OCI-LY3 (cell line): ENCODE measurements around the gene FLG2.

ENCODE experiments used
- H2AFZ ChIP-seq: fragments of 200-600, 300-600 bp; shearing (Covaris generic); 2 replicates; pipeline ENCODE4 v1.6.0; 2014; ENCODE audit warnings: antibody characterized with exemption, low read depth, low read length
- H3K27ac ChIP-seq: fragments of 200-600, 300-600 bp; sonication (generic); 2 replicates; pipeline ENCODE4 v1.5.1; 2014; ENCODE audit warnings: mild to moderate bottlenecking, low read length, moderate library complexity, mixed read lengths
- H3K27me3 ChIP-seq: fragments of 200-600, 300-600 bp; sonication (generic); 2 replicates; pipeline ENCODE4 v1.6.1; 2014; ENCODE audit warnings: low read depth, low read length, mixed read lengths
- H3K36me3 ChIP-seq: fragments of 200-600, 300-600 bp; sonication (generic); replicated peaks from 2 replicates; pipeline ENCODE3; 2014; ENCODE audit warnings: low read depth, low read length, mixed read lengths
- H3K4me1 ChIP-seq: fragments of 300-600, 200-600 bp; sonication (generic); 2 replicates; pipeline ENCODE4 v1.6.1; 2014; ENCODE audit warnings: low read length, mixed read lengths
- H3K4me2 ChIP-seq: fragments of 200-600, 300-600 bp; sonication (generic); 2 replicates; pipeline ENCODE4 v1.6.1; 2014; ENCODE audit warnings: low read length, mixed read lengths
- H3K4me3 ChIP-seq: fragments of 300-600, 200-600 bp; sonication (generic); 2 replicates; pipeline ENCODE4 v1.5.1; 2014; ENCODE audit warnings: antibody characterized with exemption, mild to moderate bottlenecking, low read length, moderate library complexity
- H3K79me2 ChIP-seq: fragments of 300-600, 200-600 bp; shearing (Covaris generic); 2 replicates; pipeline ENCODE4 v1.6.1; 2014; ENCODE audit warnings: mild to moderate bottlenecking, low read length, mixed read lengths
- H3K9ac ChIP-seq: fragments of 300-600, 200-600 bp; shearing (Covaris generic); 2 replicates; pipeline ENCODE4 v1.6.0; 2014; ENCODE audit warnings: mild to moderate bottlenecking, low read length, moderate library complexity
- H3K9me3 ChIP-seq: fragments of 200-600, 300-600 bp; shearing (Covaris generic); 2 replicates; pipeline ENCODE4 v1.6.1; 2014; ENCODE audit warnings: low read length, mixed read lengths; ENCODE audit not compliant: insufficient read depth
- H4K20me1 ChIP-seq: fragments of 200-600, 300-600 bp; sonication (generic); 2 replicates; pipeline ENCODE4 v1.6.1; 2016; ENCODE audit warnings: low read length, mixed read lengths; ENCODE audit not compliant: insufficient read depth
- EZH2phosphoT487 ChIP-seq: fragments of 200-600 bp; shearing (Covaris generic); IDR thresholded peaks from 2 replicates; pipeline ENCODE4 v1.6.1; 2018; ENCODE audit warnings: antibody characterized with exemption, mixed run types, low read depth
- TF ChIP-seq, protein P1 (sequence below): fragments of 200-600, 300-600 bp; sonication (generic); IDR thresholded peaks from 2 replicates; pipeline ENCODE4 v1.5.1; 2014; ENCODE audit warnings: antibody characterized with exemption, low read length, low read depth

The FLG2 gene

GRCh38 chr1:152394151-152394550, 34.3 kb upstream of the FLG2 start:
- Histone ChIP-seq H2AFZ (no peak overlapping the region), H3K4me2 (no peak overlapping the region), H3K4me1 (no peaks in the 10 kb centered on the region), H4K20me1 (no peaks in the 10 kb centered on the region), H3K9ac (no peak overlapping the region), H3K36me3 (no peaks in the 10 kb centered on the region), H3K27me3 (peaks cover 9% of the 10 kb centered on the region), H3K27ac (no peak overlapping the region), H3K4me3 (no peak overlapping the region), H3K79me2 (no peaks in the 10 kb centered on the region), H3K9me3 (no peaks in the 10 kb centered on the region)
- TF ChIP-seq, protein P1, sequence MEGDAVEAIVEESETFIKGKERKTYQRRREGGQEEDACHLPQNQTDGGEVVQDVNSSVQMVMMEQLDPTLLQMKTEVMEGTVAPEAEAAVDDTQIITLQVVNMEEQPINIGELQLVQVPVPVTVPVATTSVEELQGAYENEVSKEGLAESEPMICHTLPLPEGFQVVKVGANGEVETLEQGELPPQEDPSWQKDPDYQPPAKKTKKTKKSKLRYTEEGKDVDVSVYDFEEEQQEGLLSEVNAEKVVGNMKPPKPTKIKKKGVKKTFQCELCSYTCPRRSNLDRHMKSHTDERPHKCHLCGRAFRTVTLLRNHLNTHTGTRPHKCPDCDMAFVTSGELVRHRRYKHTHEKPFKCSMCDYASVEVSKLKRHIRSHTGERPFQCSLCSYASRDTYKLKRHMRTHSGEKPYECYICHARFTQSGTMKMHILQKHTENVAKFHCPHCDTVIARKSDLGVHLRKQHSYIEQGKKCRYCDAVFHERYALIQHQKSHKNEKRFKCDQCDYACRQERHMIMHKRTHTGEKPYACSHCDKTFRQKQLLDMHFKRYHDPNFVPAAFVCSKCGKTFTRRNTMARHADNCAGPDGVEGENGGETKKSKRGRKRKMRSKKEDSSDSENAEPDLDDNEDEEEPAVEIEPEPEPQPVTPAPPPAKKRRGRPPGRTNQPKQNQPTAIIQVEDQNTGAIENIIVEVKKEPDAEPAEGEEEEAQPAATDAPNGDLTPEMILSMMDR, result no peak
- no peak for TF ChIP-seq EZH2phosphoT487

DNA sequence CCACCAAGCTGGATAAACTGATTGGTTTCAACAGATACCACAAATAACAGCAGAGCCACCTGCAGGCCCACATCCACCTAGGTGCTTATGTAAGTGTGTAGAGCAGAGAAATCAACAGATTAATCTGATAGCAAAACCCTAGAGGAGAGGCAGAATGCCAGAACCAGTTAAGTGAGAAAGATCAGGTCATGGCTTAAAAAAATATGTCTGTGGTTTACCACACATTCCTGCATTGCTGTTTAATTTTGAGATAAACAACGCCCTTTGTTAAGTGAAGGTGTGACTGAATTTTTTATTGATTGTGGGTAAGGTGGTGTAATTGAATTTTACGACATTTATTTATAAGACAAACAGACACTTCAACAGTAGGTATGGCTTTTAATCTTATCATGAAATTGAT, 33.1 kb upstream of the FLG2 start:
- Histone ChIP-seq H3K27ac (no peak overlapping the region), H3K79me2 (no peaks in the 10 kb centered on the region), H3K4me2 (no peak overlapping the region), H3K9ac (no peak overlapping the region), H4K20me1 (no peaks in the 10 kb centered on the region), H3K36me3 (no peaks in the 10 kb centered on the region), H3K4me1 (no peaks in the 10 kb centered on the region), H3K9me3 (no peaks in the 10 kb centered on the region), H3K27me3 (peaks cover 15% of the 10 kb centered on the region), H3K4me3 (no peak overlapping the region), H2AFZ (no peak overlapping the region)
- TF ChIP-seq EZH2phosphoT487, result no peak
- TF ChIP-seq, protein P1, result no peak

DNA sequence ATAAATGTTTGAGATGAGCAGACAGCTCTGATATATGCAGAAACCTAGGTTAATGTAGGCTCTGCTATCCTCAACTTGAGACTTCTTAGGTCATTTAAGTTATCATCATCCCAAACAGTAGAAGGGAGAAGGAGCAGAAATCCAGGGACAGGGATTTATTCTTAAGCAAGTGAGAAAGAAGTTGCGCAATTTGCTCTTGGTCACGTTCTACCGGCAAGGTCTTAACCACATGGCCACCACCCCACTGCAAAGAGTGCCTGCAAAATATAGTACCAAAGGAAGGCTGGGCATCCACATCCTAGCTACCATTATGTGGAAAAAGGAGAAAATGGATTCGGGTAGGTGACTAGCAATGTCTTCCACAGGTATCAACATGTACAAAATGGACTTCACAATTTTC, 29.1 kb upstream of the FLG2 start:
- Histone ChIP-seq H3K27ac (no peak overlapping the region), H3K4me1 (no peaks in the 10 kb centered on the region), H3K4me3 (no peak overlapping the region), H3K79me2 (no peaks in the 10 kb centered on the region), H3K36me3 (no peaks in the 10 kb centered on the region), H2AFZ (no peak overlapping the region), H3K9me3 (no peaks in the 10 kb centered on the region), H3K9ac (no peak overlapping the region), H3K4me2 (no peak overlapping the region), H4K20me1 (no peaks in the 10 kb centered on the region), H3K27me3 (peaks cover 18% of the 10 kb centered on the region)
- TF ChIP-seq, protein P1, result no peak
- no peak for TF ChIP-seq EZH2phosphoT487

GRCh38 chr1:152386940-152387339, 27.1 kb upstream of the FLG2 start:
- Histone ChIP-seq H3K79me2 (no peaks in the 10 kb centered on the region), H3K9ac (no peak overlapping the region), H4K20me1 (no peaks in the 10 kb centered on the region), H3K27ac (no peak overlapping the region), H3K36me3 (no peaks in the 10 kb centered on the region), H3K9me3 (no peaks in the 10 kb centered on the region), H3K4me2 (no peak overlapping the region), H2AFZ (no peak overlapping the region), H3K27me3 (peaks cover 19% of the 10 kb centered on the region), H3K4me1 (no peaks in the 10 kb centered on the region), H3K4me3 (no peak overlapping the region)
- TF ChIP-seq, protein P1, result no peak
- no peak for TF ChIP-seq EZH2phosphoT487
